GM18951 (cell line): ENCODE data around the gene SNED1.

ENCODE experiments used
- POLR2A ChIP-seq: IDR thresholded peaks from 4 replicates; pipeline ENCODE4 v1.6.1; 2011; ENCODE audit warnings: mild to moderate bottlenecking; ENCODE audit not compliant: insufficient read length, insufficient read depth; ENCODE audit errors: extremely low read depth
- in situ Hi-C: fragments of 300-500 bp; cut with MboI; formaldehyde crosslinking; loops from one replicate; pipeline ENCODE4 v1.12.0; 2022; ENCODE audit warnings: low sequenced_read_pairs, mixed read lengths, inconsistent platforms; ENCODE audit not compliant: unreplicated experiment

Gene SNED1

GRCh38 chr2:240988146-240988545 lies 10.3 kb upstream of the SNED1 start:
- in situ Hi-C loops: no loop called here
- TF ChIP-seq POLR2A: no peak

GRCh38 chr2:240988571-240989271 lies 9.7 kb upstream of the SNED1 start:
- in situ Hi-C loops: no loop called here

GRCh38 chr2:240989451-240990265 lies 8.8 kb upstream of the SNED1 start:
- TF ChIP-seq POLR2A: no peak
- in situ Hi-C loops: no loop called here

More at GRCh38 chr2:240988571-240989271, 9.7 kb upstream of the SNED1 start:
- TF ChIP-seq POLR2A: no peak

GRCh38 chr2:240990266-240990529 lies 8.2 kb upstream of the SNED1 start:
- no peak for TF ChIP-seq POLR2A
- in situ Hi-C loops: no loop called here

- no peak for TF ChIP-seq POLR2A
- in situ Hi-C loops: no loop called here
Observed at GRCh38 chr2:240990726-240991377, 7.6 kb upstream of the SNED1 start.

GRCh38 chr2:240991378-240992263 lies 6.8 kb upstream of the SNED1 start:
- TF ChIP-seq POLR2A: no peak
- in situ Hi-C loops: no loop called here

GRCh38 chr2:240992572-240993291 lies 5.7 kb upstream of the SNED1 start:
- TF ChIP-seq POLR2A: no peak
- in situ Hi-C loops: no loop called here

GRCh38 chr2:240993446-240994170 lies 4.8 kb upstream of the SNED1 start:
- no peak for TF ChIP-seq POLR2A
- in situ Hi-C loops: no loop called here

- TF ChIP-seq POLR2A: no peak
- in situ Hi-C loops: no loop called here
Observed at GRCh38 chr2:240994171-240994896, 4.1 kb upstream of the SNED1 start.

GRCh38 chr2:240995041-240996021 lies 3.1 kb upstream of the SNED1 start:
- in situ Hi-C loops: no loop called here
- no peak for TF ChIP-seq POLR2A

- no peak for TF ChIP-seq POLR2A
- in situ Hi-C loops: no loop called here
Observed at GRCh38 chr2:240996161-240996833, 2.1 kb upstream of the SNED1 start.
